Sigmoid colon (tissue), 4 donors: ENCODE results near the gene MCU.

Experiments used
- EP300 ChIP-seq, 4 donors: sonication (generic); formaldehyde crosslinking; IDR thresholded peaks; one replicate each; pipeline ENCODE4 v1.6.1; 2017; ENCODE audit warnings: antibody characterized with exemption in 4 of 4
- POLR2A ChIP-seq, 2 donors: fragments of 450-650 bp; IDR thresholded peaks; one replicate each; pipeline ENCODE4 v1.6.1; 2016; ENCODE audit warnings: antibody characterized with exemption in 2 of 2, mild to moderate bottlenecking in 2 of 2, moderate library complexity in 2 of 2
- POLR2AphosphoS5 ChIP-seq, 4 donors: sonication (generic); formaldehyde crosslinking; IDR thresholded peaks; one replicate each; pipeline ENCODE4 v1.6.1; 2017; ENCODE audit warnings: antibody characterized with exemption in 4 of 4
- TF ChIP-seq, protein P1 (sequence below), 4 experiments: fragments of 450-650 bp in 3 of 4; fragments of 200-600 bp in 1 of 4; IDR thresholded peaks; one replicate each; pipeline ENCODE4 v1.5.1; 2016 to 2019; ENCODE audit warnings: antibody characterized with exemption in 4 of 4, mild to moderate bottlenecking in 3 of 4, moderate library complexity in 2 of 4

DNA sequence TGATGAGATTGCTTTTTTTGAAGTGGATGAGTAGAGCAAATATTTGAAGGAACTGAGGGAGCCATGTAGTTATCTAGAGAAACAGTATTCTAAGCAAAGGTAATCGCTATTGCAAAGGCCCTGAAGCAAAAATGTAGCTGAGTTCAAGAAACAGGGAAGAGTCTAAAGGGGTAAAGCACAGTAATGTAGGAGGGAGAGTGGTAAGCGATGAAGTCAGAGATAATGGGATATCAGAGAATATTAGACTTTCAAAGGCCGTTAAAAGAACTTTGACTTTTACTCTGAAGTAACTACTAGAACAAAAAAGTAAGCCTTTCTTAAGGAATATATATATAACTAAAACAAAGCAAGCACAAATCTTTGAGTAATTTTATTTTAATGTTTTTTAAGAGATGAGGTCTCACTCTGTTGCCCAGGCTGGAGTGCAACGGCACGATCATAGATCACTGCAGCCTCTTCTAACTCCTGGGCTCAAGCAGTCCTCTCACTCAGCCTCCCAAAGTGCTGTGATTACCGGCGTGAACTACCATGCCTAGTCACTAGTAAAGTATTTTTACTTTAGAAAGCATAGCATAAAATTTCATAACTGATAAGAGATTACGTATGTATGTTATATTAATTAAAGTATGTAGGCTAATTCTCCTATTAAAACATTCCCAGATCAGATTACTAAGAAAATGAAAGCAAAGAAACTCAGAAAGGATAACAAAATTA, 139.9 kb downstream of the MCU start:
- TF ChIP-seq, protein P1, sequence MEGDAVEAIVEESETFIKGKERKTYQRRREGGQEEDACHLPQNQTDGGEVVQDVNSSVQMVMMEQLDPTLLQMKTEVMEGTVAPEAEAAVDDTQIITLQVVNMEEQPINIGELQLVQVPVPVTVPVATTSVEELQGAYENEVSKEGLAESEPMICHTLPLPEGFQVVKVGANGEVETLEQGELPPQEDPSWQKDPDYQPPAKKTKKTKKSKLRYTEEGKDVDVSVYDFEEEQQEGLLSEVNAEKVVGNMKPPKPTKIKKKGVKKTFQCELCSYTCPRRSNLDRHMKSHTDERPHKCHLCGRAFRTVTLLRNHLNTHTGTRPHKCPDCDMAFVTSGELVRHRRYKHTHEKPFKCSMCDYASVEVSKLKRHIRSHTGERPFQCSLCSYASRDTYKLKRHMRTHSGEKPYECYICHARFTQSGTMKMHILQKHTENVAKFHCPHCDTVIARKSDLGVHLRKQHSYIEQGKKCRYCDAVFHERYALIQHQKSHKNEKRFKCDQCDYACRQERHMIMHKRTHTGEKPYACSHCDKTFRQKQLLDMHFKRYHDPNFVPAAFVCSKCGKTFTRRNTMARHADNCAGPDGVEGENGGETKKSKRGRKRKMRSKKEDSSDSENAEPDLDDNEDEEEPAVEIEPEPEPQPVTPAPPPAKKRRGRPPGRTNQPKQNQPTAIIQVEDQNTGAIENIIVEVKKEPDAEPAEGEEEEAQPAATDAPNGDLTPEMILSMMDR (IDR thresholded peaks at IDR 0.05): no peak
- TF ChIP-seq POLR2AphosphoS5 (IDR thresholded peaks at IDR 0.05) (no peak), POLR2A (IDR thresholded peaks at IDR 0.05) (no peak), EP300 (IDR thresholded peaks at IDR 0.05) (no peak)
